ENCODE results near the gene PAX7. TPM values are rescaled to one million over a fixed set of nuclear protein-coding genes. Genes with fewer than 3 reads are reported as not detected.

The PAX7 gene
- polyA plus RNA-seq, 1 donor = 44.5 TPM

DNA sequence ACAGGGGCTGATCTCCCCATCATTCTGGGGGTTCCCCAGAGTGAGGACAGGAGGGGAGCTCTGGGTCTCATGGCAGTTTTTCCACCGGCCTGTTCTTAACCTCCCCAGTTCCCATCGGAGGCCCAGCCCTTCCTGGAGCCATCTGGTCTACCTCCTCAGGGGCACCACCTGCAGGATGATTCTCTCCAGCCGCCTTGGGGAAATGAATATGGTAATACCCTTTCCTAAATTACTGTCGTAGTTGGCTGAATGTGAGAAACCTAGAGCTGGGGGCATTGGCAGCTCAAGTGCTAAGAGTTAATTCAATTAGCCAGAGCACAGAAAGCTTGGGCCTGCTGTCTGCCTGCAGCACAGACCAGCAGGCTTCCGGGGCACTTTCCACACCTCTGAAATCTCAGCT lies 163.9 kb downstream of the PAX7 start:
- DNase-seq (ENCODE audit: low read depth) = no peak

- DNase-seq (ENCODE audit: low read depth) = no peak
Measured at GRCh38 chr1:18795002-18795689, 164.5 kb downstream of the PAX7 start.

GRCh38 chr1:18796950-18797349 lies 166.3 kb downstream of the PAX7 start:
- DNase-seq (ENCODE audit: low read depth) = no peak

Other genes with a start within 250 kb of the PAX7 start
- gene KLHDC7A, start 149.9 kb upstream of the PAX7 start, polyA plus RNA-seq (ENCODE audit: insufficient read length) = not detected
- gene TAS1R2, start 228.8 kb downstream of the PAX7 start, polyA plus RNA-seq (ENCODE audit: insufficient read length) = not detected

All from forelimb muscle (tissue), 1 donor.